SH-SY5Y (cell line): ENCODE results near the gene CBLB.

Experiments used
- GATA2 ChIP-seq: IDR thresholded peaks from 2 replicates; pipeline ENCODE4 v1.6.1; 2011; ENCODE audit warnings: mild to moderate bottlenecking, low read depth, low read length
- GATA3 ChIP-seq: IDR thresholded peaks from 2 replicates; pipeline ENCODE4 v1.6.1; 2011; ENCODE audit warnings: low read depth, mild to moderate bottlenecking, low read length, moderate library complexity

GRCh38 chr3:105809208-105809888 lies 59.5 kb downstream of the CBLB start:
- TF ChIP-seq GATA3 (no peak), GATA2 (no peak)
